A549 (cell line): ENCODE data around the gene SRGAP1. TPM values are rescaled to one million over a fixed set of nuclear protein-coding genes. Genes with fewer than 3 reads are reported as not detected.

Experiments used
- ATAC-seq, 2 experiments: fragments of 200-7000 bp in 1 of 2; fragments of >200 bp in 1 of 2; cut with Nextera tagmentation in 1 of 2; cut with Tn5 transposase in 1 of 2; 3 replicates each; pipeline versions ENCODE4 v1.8.0 to v1.9.1; 2018 to 2020; ENCODE audit warnings: mild to moderate bottlenecking in 1 of 2, moderate library complexity in 1 of 2
- CTCF ChIA-PET: fragments of 300-600 bp; sonication (Branson Sonifier 250); formaldehyde crosslinking; extraction: SDS; loops from one replicate; lab custom pipeline; 2021; ENCODE audit warnings: antibody characterized with exemption, inconsistent platforms; lab: Yijun Ruan, JAX
- POLR2A ChIA-PET: fragments of 350-600 bp; formaldehyde crosslinking; extraction: SDS; loops from one replicate; lab custom pipeline; 2021; ENCODE audit warnings: antibody characterized with exemption, inconsistent platforms; lab: Yijun Ruan, JAX
- DNase-seq, 2 experiments: peaks; one replicate each; pipeline versions ENCODE4 v3.0.0 to v3.0.0-alpha.2; 2011 to 2016; ENCODE audit warnings: low read depth in 1 of 2, low spot score in 1 of 2
- FAIRE-seq: peaks from 2 replicates; lab custom pipeline; 2011; peaks lifted over from hg19 to GRCh38; lab: Jason Lieb, UNC
- H3K27ac ChIP-seq, 2 experiments: fragments of >200 bp; sonication (Bioruptor Twin); formaldehyde crosslinking; 3 replicates each; pipeline ENCODE4 v1.5.1; 2016 to 2017
- H3K4me1 ChIP-seq: fragments of >200 bp; sonication (Bioruptor Twin); formaldehyde crosslinking; 3 replicates; pipeline ENCODE4 v1.6.1; 2016
- H3K4me2 ChIP-seq: fragments of >200 bp; sonication (Bioruptor Twin); formaldehyde crosslinking; 3 replicates; pipeline ENCODE4 v1.6.1; 2016
- H3K4me3 ChIP-seq: fragments of >200 bp; sonication (Bioruptor Twin); formaldehyde crosslinking; 3 replicates; pipeline ENCODE4 v1.5.1; 2016
- H3K9me3 ChIP-seq: fragments of >200 bp; sonication (Bioruptor Twin); formaldehyde crosslinking; 3 replicates; pipeline ENCODE4 v1.6.1; 2016
- BCL3 ChIP-seq: fragments of >200 bp; sonication (Bioruptor Twin); formaldehyde crosslinking; IDR thresholded peaks from 3 replicates; pipeline ENCODE4 v1.6.1; 2016
- E2F6 ChIP-seq: IDR thresholded peaks from 2 replicates; pipeline ENCODE4 v1.6.1; 2012; ENCODE audit warnings: low read depth, borderline replicate concordance
- EHMT2 ChIP-seq: fragments of 200-600 bp; sonication (generic); IDR thresholded peaks from 2 replicates; pipeline ENCODE4 v1.6.1; 2016; ENCODE audit warnings: antibody characterized with exemption, low read depth, mild to moderate bottlenecking, moderate library complexity
- ESRRA ChIP-seq: fragments of 150-350 bp; IDR thresholded peaks from 2 replicates; pipeline ENCODE4 v1.6.1; 2014; ENCODE audit warnings: mild to moderate bottlenecking, low read length, borderline replicate concordance
- FOSB ChIP-seq: fragments of 250-450 bp; sonication (Bioruptor Pico); IDR thresholded peaks from 2 replicates; pipeline ENCODE4 v1.5.0; 2020; ENCODE audit warnings: mild to moderate bottlenecking, moderate library complexity
- JUN ChIP-seq, 2 experiments: fragments of >200 bp; sonication (Bioruptor Twin); formaldehyde crosslinking; IDR thresholded peaks; 2 replicates in 1 of 2; 3 replicates in 1 of 2; pipeline ENCODE4 v1.6.1; 2016 to 2017
- KDM1A ChIP-seq: fragments of 200-600 bp; sonication (generic); IDR thresholded peaks from 2 replicates; pipeline ENCODE4 v1.6.1; 2016; ENCODE audit warnings: low read depth, mild to moderate bottlenecking
- KDM5A ChIP-seq: fragments of 200-600 bp; sonication (generic); IDR thresholded peaks from 2 replicates; pipeline ENCODE4 v1.6.1; 2016; ENCODE audit warnings: antibody characterized with exemption, mild to moderate bottlenecking
- MAX ChIP-seq: IDR thresholded peaks from 2 replicates; pipeline ENCODE4 v1.6.1; 2012
- NPAS2 ChIP-seq: fragments of 250-450 bp; sonication (Bioruptor Pico); IDR thresholded peaks from 2 replicates; pipeline ENCODE4 v1.8.0; 2022; ENCODE audit warnings: mild to moderate bottlenecking, moderate library complexity, borderline replicate concordance
- NR3C1 ChIP-seq: fragments of >200 bp; sonication (Bioruptor Twin); formaldehyde crosslinking; IDR thresholded peaks from 3 replicates; pipeline ENCODE4 v1.6.1; 2017
- RAD21 ChIP-seq, 2 experiments: fragments of >200 bp in 1 of 2; sonication (Bioruptor Twin) in 1 of 2; formaldehyde crosslinking in 1 of 2; IDR thresholded peaks in 1 of 2; conservative IDR thresholded peaks in 1 of 2; 2 replicates in 1 of 2; 3 replicates in 1 of 2; pipeline ENCODE4 v1.6.1; 2012 to 2018; ENCODE audit warnings: inconsistent platforms in 1 of 2
- RCOR1 ChIP-seq: fragments of 150-350 bp; IDR thresholded peaks from 2 replicates; pipeline ENCODE4 v1.6.1; 2014; ENCODE audit warnings: antibody characterized with exemption, low read length, low read depth
- REST ChIP-seq: fragments of 200-600 bp; sonication (generic); IDR thresholded peaks from 2 replicates; pipeline ENCODE4 v1.6.1; 2016; ENCODE audit warnings: antibody characterized with exemption, mild to moderate bottlenecking, moderate library complexity
- SMC3 ChIP-seq: fragments of >200 bp; sonication (Bioruptor Twin); formaldehyde crosslinking; IDR thresholded peaks from 3 replicates; pipeline ENCODE4 v1.6.1; 2018; ENCODE audit warnings: inconsistent platforms
- ZC3H11A ChIP-seq: fragments of 450-650 bp; IDR thresholded peaks from 2 replicates; pipeline ENCODE4 v1.6.1; 2014; ENCODE audit warnings: antibody characterized with exemption, mild to moderate bottlenecking
- ZNF302 ChIP-seq: fragments of 250-450 bp; sonication (Bioruptor Pico); IDR thresholded peaks from 2 replicates; pipeline ENCODE4 v1.9.0; 2021; ENCODE audit warnings: inconsistent platforms, mild to moderate bottlenecking, moderate library complexity
- ZSCAN20 ChIP-seq: fragments of 250-450 bp; sonication (Bioruptor Pico); IDR thresholded peaks from 2 replicates; pipeline ENCODE4 v1.8.0; 2022; ENCODE audit warnings: mild to moderate bottlenecking, moderate library complexity
- WGBS: methylation state at CpG from one replicate; pipeline ENCODE4 v1.1.6; 2017; ENCODE audit errors: missing lambda C conversion rate; 5-methylcytosine and 5-hydroxymethylcytosine counted together
- polyA plus RNA-seq, 4 experiments: library from polyadenylated mRNA; depleted of rRNA in 3 of 4; stranded (reverse); fragments of >200 nt; fragmentation: RNase III in 1 of 4; extraction: RNeasy Plus Mini Kit Qiagen cat#74134 plus additional on column Dnase treatment in 1 of 4; gene quantifications; 2 replicates in 3 of 4; 3 replicates in 1 of 4; pipeline ENCODE4 v1.2.3, GENCODE V29; 2011 to 2017

The SRGAP1 gene
- polyA plus RNA-seq, 2 of the 4 experiments (the other 2 are of a cell fraction), result 7.9 to 22.9 TPM

- peak overlapping the region; percentile 21 for H3K4me3 ChIP-seq
- TF ChIP-seq BCL3, result no peak
- no peak for TF ChIP-seq REST
- TF ChIP-seq SMC3, result no peak
- TF ChIP-seq RAD21 (conservative IDR thresholded peaks at IDR 0.05 in 1 of 2, IDR thresholded peaks at IDR 0.05 in 1 of 2), result no peak
- no peak for TF ChIP-seq KDM1A
- TF ChIP-seq ZSCAN20 (CRISPR knock-in tag), result no peak
- TF ChIP-seq FOSB (CRISPR knock-in tag), result no peak
- no peak for TF ChIP-seq ZNF302 (CRISPR knock-in tag)
- no peak for TF ChIP-seq ESRRA
- no peak for TF ChIP-seq E2F6
- TF ChIP-seq RCOR1, result no peak
- TF ChIP-seq NPAS2, result no peak
- no peak for TF ChIP-seq NR3C1
- TF ChIP-seq KDM5A, result no peak
- no peak for TF ChIP-seq JUN (IDR thresholded peaks at IDR 0.05)
- FAIRE-seq, result peak; percentile 56
- 20% methylated on average over 2 of the region's 2 CpGs for WGBS
- peak overlapping the region; percentile 87 for H3K4me2 ChIP-seq
- no peaks in the 10 kb centered on the region for H3K9me3 ChIP-seq
- DNase-seq, result no peak
- POLR2A ChIA-PET, result interaction anchor here (0.7 to 1.4 kb wide), 2 partner anchors 18 to 54 kb away, joined by 3 to 5 read pairs; partner anchors contain the start of gene SRGAP1
- CTCF ChIA-PET, result interaction anchor here (1.1 to 2.1 kb wide), 4 partner anchors 12 to 55 kb away, joined by 3 to 7 read pairs (median 4); partner anchors contain the start of gene SRGAP1
- peaks cover 83% of the 10 kb centered on the region for H3K4me1 ChIP-seq
- peak overlapping the region; percentile 91 to 95 for H3K27ac ChIP-seq
- ATAC-seq, result no peak
These were observed 18.4 kb downstream of the SRGAP1 start for GRCh38 chr12:63862969-63863230.

- WGBS, result 47% methylated on average over 5 of the region's 5 CpGs
- DNase-seq, result no peak
- no peak for TF ChIP-seq BCL3
- peak; percentile 41; the same call in 1 of the 2 replicates for TF ChIP-seq MAX
- no peak for TF ChIP-seq EHMT2
- no peak for TF ChIP-seq ZC3H11A
- ChIA-PET POLR2A (interaction anchor here (0.7 kb wide), 1 partner anchor 53 kb away, joined by 5 read pairs; no protein-coding TSS in a partner anchor), CTCF (interaction anchor here (1.0 to 2.1 kb wide), 6 partner anchors 13 to 393 kb away, joined by 3 to 7 read pairs (median 3); partner anchors contain the start of gene SRGAP1)
- FAIRE-seq, result no peak
- H3K9me3 ChIP-seq, result no peaks in the 10 kb centered on the region
- H3K27ac ChIP-seq, result peak overlapping the region; percentile 91 to 95
- peak overlapping the region; percentile 87 for H3K4me2 ChIP-seq
- H3K4me1 ChIP-seq, result peaks cover 79% of the 10 kb centered on the region
- ATAC-seq, result no peak
- H3K4me3 ChIP-seq, result no peak overlapping the region
These were observed 19.4 kb downstream of the SRGAP1 start for GRCh38 chr12:63863658-63864453.
